Measurements from ENCODE around the gene USF1.
"Not testable (repeated sequence)": the region's sequence is repeated elsewhere in the genome, so short reads cannot be mapped to it uniquely, and the experiment has no call there.

The USF1 gene

DNA sequence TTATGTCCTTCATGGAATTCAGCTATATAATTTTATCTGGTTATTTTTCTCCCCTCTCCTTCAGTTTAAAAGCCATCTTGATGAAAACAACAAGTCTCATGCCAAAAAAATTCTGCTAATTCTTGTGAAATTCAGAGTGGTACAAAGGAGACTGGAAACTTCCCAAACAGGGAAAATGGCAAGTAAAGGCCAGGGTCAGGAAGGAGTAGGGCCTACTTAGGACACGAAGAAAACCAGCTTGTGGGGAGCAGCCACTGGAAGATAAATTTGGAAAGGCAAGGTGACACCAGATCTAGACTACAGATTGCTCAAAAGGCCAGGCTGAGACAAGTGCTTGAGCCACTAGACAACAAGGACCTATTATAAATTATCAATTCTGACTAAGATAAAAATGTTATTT, 13.4 kb downstream of the USF1 start:
- Histone ChIP-seq H3K14ac (ENCODE audit: low read length) (no peak overlapping the region), H4K91ac (ENCODE audit: low read depth, low read length, poor library complexity) (no peak overlapping the region), H2AK5ac (ENCODE audit: low read depth, low read length) (no peak overlapping the region), H3K4ac (ENCODE audit: low read length) (no peak overlapping the region), H2BK120ac (ENCODE audit: low read depth, low read length) (no peak overlapping the region), H3K4me3 (ENCODE audit: low read length in 2 of 2) (no peak overlapping the region), H3K9me3 (replicated peaks in 1 of 2; ENCODE audit: control insufficient read depth in 2 of 2, insufficient read depth in 1 of 2, low read depth in 1 of 2, low read length in 2 of 2) (no peaks in the 10 kb centered on the region), H3K79me1 (ENCODE audit: low read depth, low read length) (no peaks in the 10 kb centered on the region), H4K8ac (ENCODE audit: low read depth, low read length) (no peak overlapping the region), H3K27ac (replicated peaks; ENCODE audit: low read length) (no peak overlapping the region), H3K27me3 (ENCODE audit: control insufficient read depth in 3 of 3, insufficient read depth in 3 of 3, low read depth in 1 of 3, low read length in 3 of 3) (peaks cover 0 to 10% (median 0%) of the 10 kb centered on the region in 3 experiments), H2BK15ac (ENCODE audit: low read length) (no peak overlapping the region), H3K9ac (ENCODE audit: low read depth, low read length, poor library complexity) (no peak overlapping the region), H3K4me2 (ENCODE audit: insufficient read depth, low read length, poor library complexity, severe bottlenecking) (no peak overlapping the region), H3K4me1 (ENCODE audit: control insufficient read depth in 2 of 2, insufficient read depth in 1 of 2, low read depth in 1 of 2, low read length in 2 of 2) (peaks cover 4% of the 10 kb centered on the region in 2 donors), H2BK5ac (ENCODE audit: low read length) (no peak overlapping the region), H3K23ac (ENCODE audit: low read depth, low read length, poor library complexity) (no peak overlapping the region), H2AFZ (ENCODE audit: low read length) (no peak overlapping the region), H3K36me3 (replicated peaks in 1 of 2; ENCODE audit: control insufficient read depth in 2 of 2, insufficient read depth in 2 of 2, low read length in 2 of 2) (no peaks in the 10 kb centered on the region), H3K18ac (ENCODE audit: low read length) (no peak overlapping the region), H2BK12ac (ENCODE audit: low read length) (no peak overlapping the region)
- no CpG with 5 or more reads among the region's 1 CpG for WGBS, 2 donors (ENCODE audit: extremely low coverage in 2 of 2, insufficient read length in 2 of 2, insufficient replicate concordance in 1 of 2)
- no peak for DNase-seq (ENCODE audit: low spot score)

DNA sequence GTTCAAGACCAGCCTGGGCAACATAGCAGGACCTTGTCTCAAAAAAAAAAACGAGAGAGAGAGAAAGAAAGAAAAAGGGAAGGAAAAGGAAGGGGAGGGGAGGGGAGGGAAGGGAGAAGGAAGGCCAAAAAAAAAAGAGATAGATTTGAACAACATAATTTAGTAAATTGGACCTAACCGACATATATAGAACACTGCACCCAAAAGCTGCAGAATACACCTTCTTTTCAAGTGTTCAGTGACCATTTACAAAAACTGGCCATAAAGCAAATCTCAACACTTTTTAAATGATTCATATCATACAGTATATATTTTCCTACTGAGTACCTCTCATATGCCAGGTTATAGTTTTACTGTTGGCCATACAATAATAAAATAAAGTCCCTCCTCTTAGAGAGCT, 13.9 kb downstream of the USF1 start:
- H3K14ac ChIP-seq (ENCODE audit: low read length), result no peak overlapping the region
- no peak overlapping the region for H3K18ac ChIP-seq (ENCODE audit: low read length)
- no peaks in the 10 kb centered on the region for H3K36me3 ChIP-seq (replicated peaks in 1 of 2; ENCODE audit: control insufficient read depth in 2 of 2, insufficient read depth in 2 of 2, low read length in 2 of 2)
- H3K79me1 ChIP-seq (ENCODE audit: low read depth, low read length), result no peaks in the 10 kb centered on the region
- H2BK5ac ChIP-seq (ENCODE audit: low read length), result no peak overlapping the region
- no peak overlapping the region for H3K4me3 ChIP-seq (ENCODE audit: low read length in 2 of 2)
- H3K4ac ChIP-seq (ENCODE audit: low read length), result no peak overlapping the region
- DNase-seq (ENCODE audit: low spot score), result no peak
- no peak overlapping the region for H2AK5ac ChIP-seq (ENCODE audit: low read depth, low read length)
- H2BK120ac ChIP-seq (ENCODE audit: low read depth, low read length), result no peak overlapping the region
- WGBS, 2 donors (ENCODE audit: extremely low coverage in 2 of 2, insufficient read length in 2 of 2, insufficient replicate concordance in 1 of 2), result no CpG with 5 or more reads among the region's 2 CpGs
- no peak overlapping the region for H2BK15ac ChIP-seq (ENCODE audit: low read length)
- H3K27me3 ChIP-seq (ENCODE audit: control insufficient read depth in 3 of 3, insufficient read depth in 3 of 3, low read depth in 1 of 3, low read length in 3 of 3), result peaks cover 0 to 10% (median 0%) of the 10 kb centered on the region in 3 experiments
- no peak overlapping the region for H3K23ac ChIP-seq (ENCODE audit: low read depth, low read length, poor library complexity)
- peaks cover 0 to 3% of the 10 kb centered on the region in 2 donors for H3K4me1 ChIP-seq (ENCODE audit: control insufficient read depth in 2 of 2, insufficient read depth in 1 of 2, low read depth in 1 of 2, low read length in 2 of 2)
- H3K9ac ChIP-seq (ENCODE audit: low read depth, low read length, poor library complexity), result no peak overlapping the region
- no peak overlapping the region for H3K4me2 ChIP-seq (ENCODE audit: insufficient read depth, low read length, poor library complexity, severe bottlenecking)
- no peak overlapping the region for H4K91ac ChIP-seq (ENCODE audit: low read depth, low read length, poor library complexity)
- H3K27ac ChIP-seq (replicated peaks; ENCODE audit: low read length), result no peak overlapping the region
- no peak overlapping the region for H2BK12ac ChIP-seq (ENCODE audit: low read length)
- no peak overlapping the region for H2AFZ ChIP-seq (ENCODE audit: low read length)
- H4K8ac ChIP-seq (ENCODE audit: low read depth, low read length), result no peak overlapping the region
- no peaks in the 10 kb centered on the region for H3K9me3 ChIP-seq (replicated peaks in 1 of 2; ENCODE audit: control insufficient read depth in 2 of 2, insufficient read depth in 1 of 2, low read depth in 1 of 2, low read length in 2 of 2)

- not testable (repeated sequence) for H3K9me3 ChIP-seq (replicated peaks in 1 of 2; ENCODE audit: control insufficient read depth in 2 of 2, insufficient read depth in 1 of 2, low read depth in 1 of 2, low read length in 2 of 2); H3K4me3 ChIP-seq (ENCODE audit: low read length in 2 of 2); H3K18ac ChIP-seq (ENCODE audit: low read length); H3K4ac ChIP-seq (ENCODE audit: low read length); H3K4me2 ChIP-seq (ENCODE audit: insufficient read depth, low read length, poor library complexity, severe bottlenecking); H3K23ac ChIP-seq (ENCODE audit: low read depth, low read length, poor library complexity); H2BK5ac ChIP-seq (ENCODE audit: low read length); H4K91ac ChIP-seq (ENCODE audit: low read depth, low read length, poor library complexity); H2BK12ac ChIP-seq (ENCODE audit: low read length); H4K8ac ChIP-seq (ENCODE audit: low read depth, low read length); H2AFZ ChIP-seq (ENCODE audit: low read length); H2BK15ac ChIP-seq (ENCODE audit: low read length); H3K9ac ChIP-seq (ENCODE audit: low read depth, low read length, poor library complexity); H3K27ac ChIP-seq (replicated peaks; ENCODE audit: low read length); H3K36me3 ChIP-seq (replicated peaks in 1 of 2; ENCODE audit: control insufficient read depth in 2 of 2, insufficient read depth in 2 of 2, low read length in 2 of 2); H3K27me3 ChIP-seq (ENCODE audit: control insufficient read depth in 3 of 3, insufficient read depth in 3 of 3, low read depth in 1 of 3, low read length in 3 of 3); H2BK120ac ChIP-seq (ENCODE audit: low read depth, low read length); H3K4me1 ChIP-seq (ENCODE audit: control insufficient read depth in 2 of 2, insufficient read depth in 1 of 2, low read depth in 1 of 2, low read length in 2 of 2); DNase-seq (ENCODE audit: low spot score); H2AK5ac ChIP-seq (ENCODE audit: low read depth, low read length); H3K79me1 ChIP-seq (ENCODE audit: low read depth, low read length); H3K14ac ChIP-seq (ENCODE audit: low read length)
- no CpG with 5 or more reads among the region's 32 CpGs for WGBS, 2 donors (ENCODE audit: extremely low coverage in 2 of 2, insufficient read length in 2 of 2, insufficient replicate concordance in 1 of 2)
Measured at GRCh38 chr1:161029466-161029865, 16.3 kb downstream of the USF1 start.

- H2BK5ac ChIP-seq (ENCODE audit: low read length); H3K9ac ChIP-seq (ENCODE audit: low read depth, low read length, poor library complexity); H3K14ac ChIP-seq (ENCODE audit: low read length); H4K91ac ChIP-seq (ENCODE audit: low read depth, low read length, poor library complexity); H2BK15ac ChIP-seq (ENCODE audit: low read length); H3K36me3 ChIP-seq (replicated peaks in 1 of 2; ENCODE audit: control insufficient read depth in 2 of 2, insufficient read depth in 2 of 2, low read length in 2 of 2); H2BK12ac ChIP-seq (ENCODE audit: low read length); H3K27ac ChIP-seq (replicated peaks; ENCODE audit: low read length); H4K8ac ChIP-seq (ENCODE audit: low read depth, low read length); DNase-seq (ENCODE audit: low spot score); H3K4me2 ChIP-seq (ENCODE audit: insufficient read depth, low read length, poor library complexity, severe bottlenecking); H3K23ac ChIP-seq (ENCODE audit: low read depth, low read length, poor library complexity); H3K18ac ChIP-seq (ENCODE audit: low read length); H3K4ac ChIP-seq (ENCODE audit: low read length); H2AK5ac ChIP-seq (ENCODE audit: low read depth, low read length); H3K79me1 ChIP-seq (ENCODE audit: low read depth, low read length); H3K4me1 ChIP-seq (ENCODE audit: control insufficient read depth in 2 of 2, insufficient read depth in 1 of 2, low read depth in 1 of 2, low read length in 2 of 2); H3K4me3 ChIP-seq (ENCODE audit: low read length in 2 of 2); H2AFZ ChIP-seq (ENCODE audit: low read length); H2BK120ac ChIP-seq (ENCODE audit: low read depth, low read length); H3K9me3 ChIP-seq (replicated peaks in 1 of 2; ENCODE audit: control insufficient read depth in 2 of 2, insufficient read depth in 1 of 2, low read depth in 1 of 2, low read length in 2 of 2): not testable (repeated sequence)
- WGBS, 2 donors (ENCODE audit: extremely low coverage in 2 of 2, insufficient read length in 2 of 2, insufficient replicate concordance in 1 of 2), result no CpG with 5 or more reads among the region's 1 CpG
- peaks cover 0 to 11% (median 0%) of the 10 kb centered on the region in 3 experiments for H3K27me3 ChIP-seq (ENCODE audit: control insufficient read depth in 3 of 3, insufficient read depth in 3 of 3, low read depth in 1 of 3, low read length in 3 of 3)
Measured at GRCh38 chr1:161026954-161027353, 18.8 kb downstream of the USF1 start.

Data from neuronal stem cell (in vitro differentiated cells).